Activated T-helper 1 cell treated with anti-CD3 and anti-CD28 coated beads, Interleukin-12 subunit alpha, Interleukin-12 subunit beta, Interleukin-2, Interleukin-4 antibody, amounts not matched to agents 30 ng/mL and 10 ng/mL and 1 ng/mL, durations not matched to agents 14 hours and 24 hours and 36 hours (primary cell): ENCODE results near the gene BCL2L1. TPM values are rescaled to one million over a fixed set of nuclear protein-coding genes. Genes with fewer than 3 reads are reported as not detected.

Experiments
- DNase-seq: peaks from one replicate; pipeline ENCODE4 v3.0.0; 2021; ENCODE audit warnings: low spot score
- H3K27ac Mint-ChIP-seq: one replicate; pipeline ENCODE4 v1.8.0; 2021; ENCODE audit warnings: mild to moderate bottlenecking, mixed read lengths
- H3K27me3 Mint-ChIP-seq: one replicate; pipeline ENCODE4 v1.8.0; 2022; ENCODE audit warnings: mild to moderate bottlenecking, moderate library complexity, mixed read lengths; ENCODE audit not compliant: insufficient read depth
- H3K36me3 Mint-ChIP-seq: one replicate; pipeline ENCODE4 v1.8.0; 2021; ENCODE audit warnings: low read depth, mixed read lengths
- H3K4me1 Mint-ChIP-seq: one replicate; pipeline ENCODE4 v1.8.0; 2021; ENCODE audit warnings: low read depth, mixed read lengths
- H3K4me3 Mint-ChIP-seq: one replicate; pipeline ENCODE4 v1.8.0; 2021; ENCODE audit warnings: mild to moderate bottlenecking, moderate library complexity, mixed read lengths
- H3K9me3 Mint-ChIP-seq: one replicate; pipeline ENCODE4 v1.8.0; 2021; ENCODE audit warnings: mixed read lengths
- intact Hi-C: fragments of 100-400 bp; cut with micrococcal nuclease; formaldehyde crosslinking; loops from one replicate; pipeline ENCODE4 v1.15.1; 2024
- total RNA-seq: library from RNA; stranded (reverse); gene quantifications from 2 replicates; pipeline ENCODE4 v1.2.3, GENCODE V29; 2022

Gene BCL2L1
- total RNA-seq, 1 donor from 2014 or later, result 420 TPM

DNA sequence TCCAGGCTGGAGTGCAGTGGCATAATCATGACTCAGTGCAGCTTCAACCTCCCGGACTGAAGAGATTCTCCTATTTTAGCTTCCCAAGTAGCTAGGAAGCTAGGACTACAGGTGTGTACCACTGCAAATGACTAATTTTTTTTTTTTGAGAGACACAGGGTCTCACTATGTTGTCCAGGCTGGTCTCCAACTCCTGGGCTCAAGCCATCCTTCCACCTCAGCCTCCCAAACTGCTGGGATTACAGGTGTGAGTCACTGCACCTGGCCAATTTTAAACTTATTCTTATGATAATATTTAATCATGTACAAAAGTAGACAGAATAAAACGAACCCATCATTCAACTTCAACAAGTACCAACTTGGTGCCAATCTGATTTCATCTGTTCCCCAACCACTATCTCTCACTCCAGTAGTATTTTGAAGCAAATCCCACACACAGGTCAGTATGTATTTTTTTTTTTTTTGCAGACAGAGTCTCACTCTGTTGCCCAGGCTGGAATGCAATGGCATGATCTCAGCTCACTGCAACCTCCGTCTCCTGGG lies 32.5 kb downstream of the BCL2L1 start:
- Mint-ChIP-seq H3K36me3 (peaks cover 63% of the 10 kb centered on the region), H3K27ac (peak overlapping the region; percentile 5), H3K4me3 (no peak overlapping the region), H3K27me3 (no peaks in the 10 kb centered on the region), H3K9me3 (no peaks in the 10 kb centered on the region), H3K4me1 (peaks cover 61% of the 10 kb centered on the region)
- DNase-seq, result no peak
- intact Hi-C loops, result no loop called here

DNA sequence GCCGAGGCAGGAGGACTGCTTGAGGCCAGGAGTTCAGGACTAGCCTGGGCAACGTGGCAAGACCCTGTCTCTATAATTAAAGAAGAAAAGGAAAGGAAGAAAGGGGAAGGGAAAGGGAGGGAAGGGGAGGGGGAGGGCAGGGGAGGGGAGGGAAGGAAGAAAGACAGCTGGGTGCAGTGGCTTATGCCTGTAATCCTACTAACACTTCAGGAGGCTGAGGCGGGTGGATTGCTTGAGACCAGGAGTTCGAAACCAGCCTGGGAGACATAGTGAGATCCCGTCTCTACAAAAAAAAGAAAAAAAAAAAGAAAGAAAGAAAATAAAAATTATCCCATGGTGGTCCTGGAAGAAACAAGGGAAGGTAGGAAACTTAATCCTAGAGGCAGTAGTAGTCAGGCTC lies 33.5 kb downstream of the BCL2L1 start:
- no peaks in the 10 kb centered on the region for H3K27me3 Mint-ChIP-seq
- intact Hi-C loops, result no loop called here
- no peaks in the 10 kb centered on the region for H3K9me3 Mint-ChIP-seq
- no peak for DNase-seq
- H3K4me1 Mint-ChIP-seq, result peaks cover 61% of the 10 kb centered on the region
- peak overlapping the region; percentile 12 for H3K4me3 Mint-ChIP-seq
- H3K27ac Mint-ChIP-seq, result peak overlapping the region; percentile 31
- peaks cover 63% of the 10 kb centered on the region for H3K36me3 Mint-ChIP-seq

DNA sequence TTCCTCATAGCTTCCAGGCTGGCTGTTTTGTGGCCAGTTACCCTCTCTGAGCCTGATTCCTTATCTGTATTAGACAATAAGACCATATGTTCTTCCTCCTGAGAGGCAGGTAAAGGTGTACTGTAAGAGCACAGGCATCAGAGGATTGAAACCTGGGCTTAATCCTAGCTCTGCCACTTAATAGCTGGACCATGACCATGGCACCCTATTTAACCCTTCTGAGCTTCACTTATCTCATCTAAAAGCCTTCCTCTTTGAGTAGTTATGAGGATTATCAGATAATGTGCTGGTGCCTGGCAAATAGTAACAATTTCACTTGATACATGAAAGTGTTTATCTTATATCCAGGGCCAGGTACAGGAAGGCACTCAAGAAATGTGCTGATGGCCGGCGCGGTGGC lies 34.9 kb downstream of the BCL2L1 start:
- intact Hi-C loops, result no loop called here
- H3K27me3 Mint-ChIP-seq, result no peaks in the 10 kb centered on the region
- no peak overlapping the region for H3K27ac Mint-ChIP-seq
- no peaks in the 10 kb centered on the region for H3K9me3 Mint-ChIP-seq
- peak overlapping the region; percentile 9 for H3K4me3 Mint-ChIP-seq
- H3K36me3 Mint-ChIP-seq, result peaks cover 75% of the 10 kb centered on the region
- peaks cover 70% of the 10 kb centered on the region for H3K4me1 Mint-ChIP-seq
- no peak for DNase-seq

DNA sequence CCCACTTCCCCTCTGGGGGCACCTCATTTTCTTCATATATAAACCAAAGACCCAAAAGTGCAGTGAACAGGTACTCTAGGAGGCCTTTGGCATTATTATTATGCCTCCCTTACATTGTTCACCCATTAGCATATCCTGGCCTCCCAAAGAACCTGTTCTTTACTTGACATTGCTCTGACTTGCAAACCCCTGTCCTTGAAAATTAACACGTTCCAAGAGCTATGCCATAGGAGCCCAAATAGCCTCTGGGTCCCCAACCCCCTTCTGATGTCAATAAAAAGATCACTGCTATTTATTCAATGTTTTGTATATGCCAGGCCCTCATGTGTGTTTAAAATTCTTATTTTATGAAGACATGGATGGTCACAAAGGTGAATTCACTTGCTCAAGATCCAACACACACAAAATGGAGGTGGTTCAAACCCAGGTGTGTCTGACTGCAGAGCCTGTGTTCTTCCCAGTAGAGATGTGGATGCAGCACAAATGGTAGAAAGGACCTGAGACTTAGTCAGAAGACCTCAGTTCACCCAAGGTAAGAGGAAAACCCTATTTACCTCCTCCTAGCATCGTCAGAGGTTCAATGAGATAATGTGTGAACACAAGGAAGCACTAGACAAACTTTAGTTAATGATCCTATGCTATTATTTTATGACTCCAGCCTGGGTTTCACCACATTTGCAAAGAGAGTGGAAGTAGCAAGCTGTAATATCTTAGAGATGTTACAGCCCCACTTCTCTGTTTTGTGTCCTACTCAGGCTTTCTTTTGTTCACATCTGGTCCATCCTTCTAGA lies 36.6 kb downstream of the BCL2L1 start:
- H3K4me3 Mint-ChIP-seq, result peak overlapping the region; percentile 9
- intact Hi-C loops, result no loop called here
- peaks cover 73% of the 10 kb centered on the region for H3K4me1 Mint-ChIP-seq
- peaks cover 74% of the 10 kb centered on the region for H3K36me3 Mint-ChIP-seq
- H3K9me3 Mint-ChIP-seq, result no peaks in the 10 kb centered on the region
- peak overlapping the region; percentile 61 for H3K27ac Mint-ChIP-seq
- no peaks in the 10 kb centered on the region for H3K27me3 Mint-ChIP-seq
- DNase-seq, result no peak

DNA sequence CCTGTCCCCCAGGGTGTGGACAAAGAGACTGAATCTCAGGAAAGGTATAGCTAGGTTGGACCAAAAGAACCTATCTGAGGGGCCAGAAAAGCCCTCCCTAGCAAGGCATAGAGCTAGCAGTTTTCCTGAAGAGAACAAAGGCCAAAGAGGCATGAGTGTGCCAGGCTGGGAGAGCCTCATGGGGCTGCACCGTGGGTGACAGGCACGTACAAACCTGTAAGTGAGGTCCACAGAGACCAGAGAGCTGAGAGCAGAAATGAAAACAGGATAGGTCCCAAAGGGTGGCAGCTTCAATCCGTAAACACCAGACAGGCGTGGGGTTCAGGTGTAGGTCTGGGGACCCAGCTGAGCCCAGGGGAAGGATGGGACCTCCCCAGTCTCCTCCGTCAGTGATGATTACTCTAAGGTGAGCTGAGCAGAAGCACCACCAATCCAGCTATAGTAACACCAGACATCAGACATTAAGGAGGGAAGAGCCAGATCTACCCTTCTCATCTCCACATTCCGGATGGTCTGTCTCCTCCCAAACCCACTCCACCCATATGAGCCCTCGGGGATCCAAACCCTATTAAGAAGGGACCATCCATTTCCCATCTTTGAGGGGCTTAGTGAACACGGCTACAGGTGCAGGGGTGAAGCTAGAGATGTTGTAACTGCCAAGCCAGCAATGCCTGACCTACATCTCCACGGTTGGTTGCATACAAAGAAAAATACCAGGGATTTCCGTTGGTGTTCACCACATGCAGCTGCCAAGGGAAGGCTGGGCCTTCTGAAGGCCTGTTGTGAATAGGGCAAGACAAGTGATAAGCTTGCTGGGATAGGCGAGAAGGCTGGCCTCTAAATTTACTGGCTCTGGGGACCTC lies 38.3 kb downstream of the BCL2L1 start:
- Mint-ChIP-seq H3K4me1 (peaks cover 87% of the 10 kb centered on the region), H3K27me3 (no peaks in the 10 kb centered on the region), H3K36me3 (peaks cover 76% of the 10 kb centered on the region), H3K4me3 (peak overlapping the region; percentile 34), H3K27ac (peak overlapping the region; percentile 77), H3K9me3 (no peaks in the 10 kb centered on the region)
- no peak for DNase-seq
- intact Hi-C loops, result loop anchor here (1.0 kb wide), 1 partner anchor 9 kb away; no protein-coding TSS in a partner anchor

DNA sequence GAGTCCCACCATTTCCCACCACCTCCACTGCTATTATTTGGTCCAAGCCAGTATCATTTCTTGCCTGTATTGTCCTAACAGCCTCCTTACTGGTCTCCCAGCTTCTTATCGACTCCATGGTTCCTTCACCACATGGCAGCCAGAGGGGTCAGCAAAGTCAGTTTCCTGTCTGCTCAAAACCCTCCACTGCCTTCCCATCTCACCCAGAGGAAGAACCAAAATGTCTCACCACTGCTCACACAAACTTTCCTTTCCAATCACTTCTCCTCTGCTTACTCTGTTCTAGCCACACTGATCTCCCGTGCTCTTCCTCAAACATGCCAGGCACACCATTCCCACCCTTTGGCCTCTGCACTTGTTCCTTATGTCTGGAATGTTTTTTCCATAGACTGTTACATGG lies 39.7 kb downstream of the BCL2L1 start:
- intact Hi-C loops, result no loop called here
- Mint-ChIP-seq H3K36me3 (peaks cover 79% of the 10 kb centered on the region), H3K27ac (peak overlapping the region; percentile 57), H3K27me3 (no peaks in the 10 kb centered on the region), H3K9me3 (no peaks in the 10 kb centered on the region), H3K4me1 (peaks cover 93% of the 10 kb centered on the region), H3K4me3 (peak overlapping the region; percentile 7)
- DNase-seq, result no peak

DNA sequence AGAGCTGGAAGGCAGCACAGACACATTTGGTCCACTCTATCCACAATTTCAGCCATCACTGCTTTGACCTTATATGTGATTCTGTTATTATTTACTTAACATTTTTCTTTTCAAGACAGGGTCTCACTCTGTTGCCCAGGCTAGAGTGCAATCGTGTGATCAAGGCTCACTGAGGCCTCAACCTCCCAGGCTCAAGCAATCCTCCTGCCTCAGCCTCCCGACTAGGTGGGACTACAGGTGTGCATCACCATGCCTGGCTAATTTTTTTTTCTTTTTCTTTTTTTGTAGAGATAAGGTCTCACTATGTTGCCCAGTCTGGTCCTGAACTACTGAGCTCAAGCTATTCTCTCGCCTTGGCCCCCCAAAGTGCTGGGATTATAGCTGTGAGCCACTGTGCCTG lies 40.3 kb downstream of the BCL2L1 start:
- H3K36me3 Mint-ChIP-seq, result peaks cover 80% of the 10 kb centered on the region
- intact Hi-C loops, result no loop called here
- DNase-seq, result no peak
- no peaks in the 10 kb centered on the region for H3K9me3 Mint-ChIP-seq
- no peaks in the 10 kb centered on the region for H3K27me3 Mint-ChIP-seq
- no peak overlapping the region for H3K27ac Mint-ChIP-seq
- no peak overlapping the region for H3K4me3 Mint-ChIP-seq
- peaks cover 94% of the 10 kb centered on the region for H3K4me1 Mint-ChIP-seq

DNA sequence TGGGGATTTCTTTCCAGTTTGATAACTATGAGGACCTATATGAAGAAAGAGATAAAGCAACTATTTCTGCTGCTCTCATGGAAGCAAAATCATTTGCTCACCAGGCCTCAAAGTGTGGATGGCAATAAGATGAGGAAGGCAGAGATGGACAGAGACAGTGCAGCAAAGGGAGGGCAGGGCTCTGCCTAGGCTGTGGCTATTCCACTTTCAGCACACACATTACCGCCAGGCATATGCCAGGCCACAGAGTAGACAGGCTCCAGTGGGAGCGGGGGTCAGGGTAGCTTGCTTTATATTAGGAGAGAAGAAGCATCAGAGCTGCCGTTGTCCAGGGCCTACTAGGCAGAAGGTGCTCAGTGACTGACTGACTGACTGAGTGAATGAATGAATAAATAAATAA lies 40.9 kb downstream of the BCL2L1 start:
- Mint-ChIP-seq H3K27me3 (no peaks in the 10 kb centered on the region), H3K4me1 (peaks cover 93% of the 10 kb centered on the region), H3K4me3 (peak overlapping the region; percentile 6), H3K27ac (peak overlapping the region; percentile 67), H3K36me3 (peaks cover 78% of the 10 kb centered on the region), H3K9me3 (no peaks in the 10 kb centered on the region)
- no peak for DNase-seq
- intact Hi-C loops, result no loop called here

DNA sequence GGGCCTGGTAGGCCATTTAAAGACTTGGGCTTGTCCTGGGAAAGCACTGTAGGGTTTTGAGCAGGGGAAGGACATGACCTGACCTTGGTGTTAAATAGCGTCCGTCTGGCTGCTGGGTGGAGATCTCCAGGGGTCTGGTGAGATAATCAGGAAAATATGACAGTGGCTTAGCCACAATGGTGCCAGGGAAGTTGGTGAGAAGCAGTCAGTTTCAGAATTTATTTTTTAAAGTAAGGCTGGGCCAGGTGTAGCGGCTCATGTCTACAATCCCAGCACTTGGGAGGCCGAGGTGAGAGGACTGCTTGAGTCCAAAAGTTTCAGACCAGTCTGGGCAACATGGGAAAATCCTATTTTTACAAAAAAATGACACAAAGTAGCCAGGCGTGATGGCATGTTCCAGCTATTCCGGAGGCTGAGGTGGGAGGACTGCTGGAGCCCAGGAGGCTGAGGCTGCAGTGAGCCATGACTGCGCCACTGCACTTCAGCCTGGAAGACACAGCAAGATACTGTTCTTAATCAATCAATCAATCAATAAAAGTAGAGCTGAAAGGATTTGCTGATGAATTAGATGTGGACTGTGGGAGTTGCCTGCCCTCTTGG lies 41.4 kb downstream of the BCL2L1 start:
- intact Hi-C loops, result no loop called here
- Mint-ChIP-seq H3K36me3 (peaks cover 77% of the 10 kb centered on the region), H3K27me3 (no peaks in the 10 kb centered on the region), H3K9me3 (no peaks in the 10 kb centered on the region), H3K27ac (peak overlapping the region; percentile 67), H3K4me3 (peak overlapping the region; percentile 27), H3K4me1 (peaks cover 93% of the 10 kb centered on the region)
- DNase-seq, result no peak

DNA sequence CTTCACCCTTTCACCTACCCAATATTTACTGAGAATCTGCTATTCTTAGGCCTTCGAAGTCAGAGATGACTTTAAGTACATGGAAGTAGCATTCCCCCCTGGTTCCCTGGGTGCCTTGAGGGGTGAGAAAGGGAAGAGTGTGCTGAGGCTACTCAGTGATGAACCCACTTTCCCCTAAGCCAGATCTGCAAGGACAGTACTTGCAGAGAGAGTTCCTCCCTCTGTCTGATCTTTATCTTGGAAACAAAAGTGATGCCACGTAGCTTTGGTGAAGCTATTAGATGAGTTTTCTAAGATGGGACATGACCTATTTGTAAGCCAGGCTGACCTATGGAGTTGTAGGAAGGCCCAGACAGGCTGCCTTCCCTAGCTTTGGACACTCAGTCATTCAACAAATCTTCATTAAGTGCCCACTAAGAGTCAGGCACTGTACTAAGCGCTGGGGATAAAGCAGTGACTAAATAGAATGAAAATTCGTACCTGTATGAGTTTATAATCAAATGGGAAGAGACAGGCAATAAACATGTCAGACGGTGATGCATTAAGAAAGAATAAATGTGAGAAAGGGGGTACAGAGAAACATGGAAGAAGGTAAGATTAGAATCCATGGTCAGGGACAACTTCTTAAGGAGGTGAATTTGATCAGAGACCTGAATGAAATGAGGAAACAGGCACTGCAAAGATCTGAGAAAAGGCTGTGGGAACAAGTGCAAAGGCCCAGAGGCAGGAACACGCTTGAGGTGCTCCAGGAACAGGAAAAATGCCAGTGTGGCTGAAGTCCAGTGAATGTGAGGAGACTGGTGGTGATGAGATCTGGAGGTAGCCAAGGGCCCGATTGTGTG lies 42.2 kb downstream of the BCL2L1 start:
- Mint-ChIP-seq H3K27me3 (no peaks in the 10 kb centered on the region), H3K4me3 (peak overlapping the region; percentile 27), H3K9me3 (no peaks in the 10 kb centered on the region), H3K36me3 (peaks cover 76% of the 10 kb centered on the region), H3K4me1 (peaks cover 93% of the 10 kb centered on the region), H3K27ac (peak overlapping the region; percentile 61)
- DNase-seq, result no peak
- intact Hi-C loops, result no loop called here

DNA sequence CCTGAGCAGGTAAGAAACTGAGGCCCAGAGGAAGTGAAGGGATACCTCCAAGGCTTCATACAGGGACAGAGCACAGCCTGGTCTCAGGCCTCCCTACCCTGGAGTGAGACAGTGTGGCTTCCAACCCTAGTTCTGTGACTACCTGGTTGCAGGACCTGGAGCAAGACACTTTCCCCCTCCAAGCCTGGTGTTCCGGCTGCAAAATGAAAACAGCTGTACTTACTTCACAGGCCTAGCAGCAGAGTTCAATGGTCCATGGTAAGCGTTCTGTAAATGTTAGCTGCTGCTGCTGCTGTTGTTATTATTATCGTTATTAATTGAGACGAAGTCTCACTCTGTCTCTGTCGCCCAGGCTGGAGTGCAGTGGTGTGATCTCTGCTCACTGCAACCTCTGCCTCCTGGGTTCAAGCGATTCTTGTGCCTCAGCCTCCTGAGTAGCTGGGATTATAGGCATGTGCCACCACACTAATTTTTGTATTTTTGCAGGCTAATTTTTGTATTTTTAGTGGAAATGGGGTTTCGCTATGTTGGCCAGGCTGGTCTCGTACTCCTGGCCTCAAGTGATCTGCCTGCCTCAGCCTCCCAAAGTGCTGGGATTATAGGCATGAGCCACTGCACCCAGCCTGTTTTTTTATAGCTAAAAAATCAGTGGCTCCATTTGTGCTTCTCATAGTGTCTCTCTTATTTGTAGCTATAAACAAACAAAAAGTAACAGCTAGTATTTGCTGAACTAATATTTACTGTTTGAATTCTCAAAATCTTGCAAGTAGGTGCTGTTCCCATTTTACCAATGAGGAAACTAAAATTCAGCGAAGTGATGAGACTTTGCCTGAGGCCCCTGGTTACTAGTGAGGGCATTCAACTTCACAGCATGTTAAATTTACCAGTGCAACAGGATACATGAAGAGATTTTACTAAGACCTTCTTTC lies 43.0 kb downstream of the BCL2L1 start:
- peaks cover 93% of the 10 kb centered on the region for H3K4me1 Mint-ChIP-seq
- peak overlapping the region; percentile 67 for H3K4me3 Mint-ChIP-seq
- no peaks in the 10 kb centered on the region for H3K9me3 Mint-ChIP-seq
- peak overlapping the region; percentile 84 for H3K27ac Mint-ChIP-seq
- peaks cover 76% of the 10 kb centered on the region for H3K36me3 Mint-ChIP-seq
- DNase-seq, result no peak
- intact Hi-C loops, result no loop called here
- no peaks in the 10 kb centered on the region for H3K27me3 Mint-ChIP-seq
